Measurements from ENCODE around the gene NRN1L. TPM values are rescaled to one million over a fixed set of nuclear protein-coding genes. Genes with fewer than 3 reads are reported as not detected.

NRN1L gene
- total RNA-seq, 1 donor from 2014 or later = not detected

DNA sequence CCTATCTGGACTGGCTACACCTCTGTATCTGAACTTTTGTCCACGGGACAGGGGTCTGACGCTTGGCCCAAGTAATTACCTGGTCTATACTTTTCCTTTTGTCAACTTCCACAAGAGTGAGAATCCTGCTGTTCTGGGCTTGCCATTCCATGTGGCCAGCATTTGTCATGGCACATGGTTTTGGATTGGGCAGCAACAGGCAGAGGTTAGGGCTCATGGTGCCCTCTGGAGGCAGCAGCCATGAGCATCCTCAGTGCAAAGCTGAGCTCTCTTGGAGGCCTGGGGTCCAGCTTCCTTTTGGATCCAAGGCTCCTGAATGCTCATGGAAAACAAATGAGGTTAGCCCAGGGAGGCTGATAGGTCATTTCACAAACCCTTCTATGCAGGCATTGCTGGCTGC, 19.4 kb upstream of the NRN1L start:
- intact Hi-C loops (cut with DNase I) = no loop called here
- no peak overlapping the region for H3K27ac ChIP-seq
- H3K9me3 ChIP-seq = no peaks in the 10 kb centered on the region
- no peak for DNase-seq (ENCODE audit: extremely low spot score in 2 of 2)
- no peak overlapping the region for H3K4me3 ChIP-seq
- no peaks in the 10 kb centered on the region for H3K27me3 ChIP-seq
- H3K36me3 ChIP-seq = peaks cover 0 to 44% of the 10 kb centered on the region in 2 donors
- H3K4me1 ChIP-seq = peaks cover 37% of the 10 kb centered on the region
- TF ChIP-seq POLR2AphosphoS5 (IDR thresholded peaks at IDR 0.05; ENCODE audit: insufficient read depth in 1 of 2, low read depth in 1 of 2) = no peak
- no peak for TF ChIP-seq CTCF (IDR thresholded peaks at IDR 0.05)
- TF ChIP-seq POLR2A (IDR thresholded peaks at IDR 0.05) = no peak

GRCh38 chr16:67868290-67868689, 16.4 kb upstream of the NRN1L start:
- Histone ChIP-seq H3K36me3 (peaks cover 0 to 50% of the 10 kb centered on the region in 2 donors), H3K27ac (no peak overlapping the region), H3K4me3 (no peak overlapping the region), H3K4me1 (peaks cover 16% of the 10 kb centered on the region), H3K27me3 (no peaks in the 10 kb centered on the region), H3K9me3 (no peaks in the 10 kb centered on the region)
- DNase-seq (ENCODE audit: extremely low spot score in 2 of 2) = no peak
- intact Hi-C loops (cut with DNase I) = no loop called here
- TF ChIP-seq POLR2AphosphoS5 (IDR thresholded peaks at IDR 0.05; ENCODE audit: insufficient read depth in 1 of 2, low read depth in 1 of 2) = no peak
- TF ChIP-seq POLR2A (IDR thresholded peaks at IDR 0.05) = no peak
- no peak for TF ChIP-seq CTCF (IDR thresholded peaks at IDR 0.05)

DNA sequence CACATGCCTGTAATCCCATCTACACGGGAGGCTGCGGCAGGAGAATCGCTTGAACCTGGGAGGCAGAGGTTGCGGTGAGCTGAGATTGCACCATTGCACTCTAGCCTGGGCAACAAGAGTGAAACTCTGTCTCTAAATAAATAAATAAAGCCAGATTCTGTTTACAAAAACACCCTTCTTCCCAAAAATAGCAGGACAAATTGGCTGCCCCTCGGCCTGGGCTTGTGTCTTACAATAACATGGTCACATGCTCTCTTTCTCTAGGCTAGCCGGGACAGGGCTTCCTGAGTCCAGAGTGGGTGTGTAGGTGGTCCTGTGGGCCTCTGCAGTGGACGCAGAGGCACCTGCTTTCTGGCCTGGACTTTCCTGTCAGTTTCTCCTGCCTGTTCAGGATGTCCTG, 15.0 kb upstream of the NRN1L start:
- H3K9me3 ChIP-seq = no peaks in the 10 kb centered on the region
- no peaks in the 10 kb centered on the region for H3K27me3 ChIP-seq
- H3K4me3 ChIP-seq = no peak overlapping the region
- no peak overlapping the region for H3K27ac ChIP-seq
- TF ChIP-seq POLR2AphosphoS5 (IDR thresholded peaks at IDR 0.05; ENCODE audit: insufficient read depth in 1 of 2, low read depth in 1 of 2) (no peak), POLR2A (IDR thresholded peaks at IDR 0.05) (no peak), CTCF (IDR thresholded peaks at IDR 0.05) (no peak)
- peaks cover 0 to 50% of the 10 kb centered on the region in 2 donors for H3K36me3 ChIP-seq
- peaks cover 22% of the 10 kb centered on the region for H3K4me1 ChIP-seq
- intact Hi-C loops (cut with DNase I) = no loop called here
- DNase-seq (ENCODE audit: extremely low spot score in 2 of 2) = no peak

GRCh38 chr16:67871256-67871655, 13.4 kb upstream of the NRN1L start:
- TF ChIP-seq CTCF (IDR thresholded peaks at IDR 0.05) (no peak), POLR2A (IDR thresholded peaks at IDR 0.05) (no peak), POLR2AphosphoS5 (IDR thresholded peaks at IDR 0.05; ENCODE audit: insufficient read depth in 1 of 2, low read depth in 1 of 2) (no peak)
- intact Hi-C loops (cut with DNase I) = no loop called here
- no peak overlapping the region for H3K4me3 ChIP-seq
- DNase-seq (ENCODE audit: extremely low spot score in 2 of 2) = no peak
- peaks cover 39% of the 10 kb centered on the region for H3K4me1 ChIP-seq
- H3K9me3 ChIP-seq = no peaks in the 10 kb centered on the region
- peaks cover 0 to 46% of the 10 kb centered on the region in 2 donors for H3K36me3 ChIP-seq
- H3K27me3 ChIP-seq = no peaks in the 10 kb centered on the region
- no peak overlapping the region for H3K27ac ChIP-seq

DNA sequence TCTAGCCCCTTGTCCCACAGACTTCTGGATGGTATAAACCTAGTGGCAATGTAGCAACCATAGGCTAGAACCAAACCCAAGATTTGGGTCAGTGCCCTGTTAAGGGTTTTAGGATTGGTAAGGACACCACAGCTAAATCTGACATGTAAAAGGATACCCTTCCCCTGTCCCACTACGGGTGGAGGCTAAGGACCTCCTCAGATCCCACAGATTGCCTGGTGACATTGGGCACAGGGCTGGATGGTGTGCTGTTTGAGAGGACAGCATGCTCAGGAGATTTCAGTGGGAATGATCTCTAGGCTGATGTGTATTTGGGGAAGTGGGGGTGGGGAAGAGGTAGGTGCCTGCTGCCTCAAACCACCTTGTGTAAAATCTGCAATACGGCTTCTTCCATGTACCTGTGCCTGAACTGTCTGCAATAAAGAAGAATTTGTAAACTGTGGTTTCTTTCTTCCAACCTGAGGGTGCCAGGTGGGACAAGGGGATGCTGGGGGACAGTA, 12.5 kb upstream of the NRN1L start:
- peak overlapping the region; percentile 78 to 94 for H3K4me3 ChIP-seq
- TF ChIP-seq POLR2A (IDR thresholded peaks at IDR 0.05) (no peak), CTCF (IDR thresholded peaks at IDR 0.05) (no peak), POLR2AphosphoS5 (IDR thresholded peaks at IDR 0.05; ENCODE audit: insufficient read depth in 1 of 2, low read depth in 1 of 2) (no peak)
- intact Hi-C loops (cut with DNase I) = no loop called here

More for the DNA sequence above, 12.5 kb upstream of the NRN1L start:
- Histone ChIP-seq H3K27me3 (no peaks in the 10 kb centered on the region), H3K36me3 (peaks cover 0 to 50% of the 10 kb centered on the region in 2 donors), H3K4me1 (peaks cover 40% of the 10 kb centered on the region), H3K9me3 (no peaks in the 10 kb centered on the region), H3K27ac (peak overlapping the region; percentile 73)
- DNase-seq (ENCODE audit: extremely low spot score in 2 of 2) = no peak
